HG02885 (cell line): ENCODE data around the gene SAMD4A.

Source experiments
- ATAC-seq: cut with Tn5 transposase; IDR thresholded peaks from one replicate; pipeline ENCODE4 v1.9.1; 2021; ENCODE audit warnings: mild to moderate bottlenecking; ENCODE audit not compliant: unreplicated experiment, poor library complexity

Gene SAMD4A

DNA sequence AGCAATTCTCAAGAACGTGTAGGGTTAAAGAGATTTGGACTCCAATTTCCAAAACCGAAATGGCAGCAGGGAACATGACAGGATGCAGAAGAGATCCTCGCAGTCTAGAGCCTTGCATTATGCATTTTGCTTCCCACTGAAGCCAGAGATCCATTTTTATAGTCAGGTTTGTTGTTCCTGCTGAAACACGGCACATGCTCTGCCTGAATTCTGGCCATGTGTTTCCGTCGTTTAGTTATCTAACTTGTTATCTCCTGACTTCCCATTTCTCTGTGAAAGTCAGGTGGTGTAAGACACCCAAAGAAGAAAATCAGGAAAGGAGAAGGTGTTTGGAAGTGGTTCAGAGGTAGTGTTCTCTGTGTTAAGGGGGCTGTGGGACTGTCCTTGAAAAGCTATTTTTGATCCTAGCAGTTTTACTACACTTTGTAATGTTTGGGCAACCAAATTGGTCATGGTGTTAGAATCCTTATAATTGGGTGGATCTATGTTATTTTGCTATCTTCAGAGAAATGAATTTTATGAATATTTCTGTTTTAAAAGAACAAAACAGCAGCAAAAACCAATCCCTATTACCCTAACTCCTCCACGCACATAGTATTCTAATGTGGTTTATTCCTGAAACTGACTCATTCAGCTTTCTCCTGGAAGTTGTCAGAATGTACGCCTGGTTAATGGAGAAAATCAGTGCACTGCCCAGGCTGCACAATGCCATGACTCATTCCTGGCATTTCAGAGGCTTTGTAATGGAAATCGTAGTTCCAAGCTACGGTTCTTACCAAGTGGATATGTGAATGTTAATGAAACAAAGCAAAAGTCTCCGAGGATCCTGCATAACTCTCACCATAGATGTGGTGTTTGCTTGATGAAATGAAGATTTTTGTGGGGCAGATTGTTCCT lies 110.1 kb downstream of the SAMD4A start:
- ATAC-seq, result no peak

DNA sequence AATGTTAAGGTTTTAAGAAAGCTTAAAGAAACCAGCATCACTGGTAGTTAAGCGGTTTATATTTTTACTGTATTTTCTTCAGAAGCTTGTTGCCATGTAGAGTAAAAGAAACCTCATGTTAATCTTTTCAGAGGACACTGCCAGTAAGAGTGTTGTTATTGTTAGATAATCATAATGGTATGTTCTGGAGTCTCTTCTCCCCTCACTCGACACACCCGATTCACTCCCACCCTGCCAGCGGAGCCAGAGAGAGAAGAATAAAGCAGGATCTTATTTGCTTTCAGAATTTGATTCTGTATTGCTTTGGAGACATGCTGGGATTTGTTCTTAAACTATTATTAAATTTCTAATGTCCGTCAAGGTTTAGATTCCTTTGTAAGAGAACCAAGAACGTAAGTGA lies 113.7 kb downstream of the SAMD4A start:
- ATAC-seq, result no peak

- ATAC-seq, result no peak
Measured at GRCh38 chr14:54681811-54682261, 114.9 kb downstream of the SAMD4A start.

GRCh38 chr14:54682578-54682977 lies 115.7 kb downstream of the SAMD4A start:
- no peak for ATAC-seq

DNA sequence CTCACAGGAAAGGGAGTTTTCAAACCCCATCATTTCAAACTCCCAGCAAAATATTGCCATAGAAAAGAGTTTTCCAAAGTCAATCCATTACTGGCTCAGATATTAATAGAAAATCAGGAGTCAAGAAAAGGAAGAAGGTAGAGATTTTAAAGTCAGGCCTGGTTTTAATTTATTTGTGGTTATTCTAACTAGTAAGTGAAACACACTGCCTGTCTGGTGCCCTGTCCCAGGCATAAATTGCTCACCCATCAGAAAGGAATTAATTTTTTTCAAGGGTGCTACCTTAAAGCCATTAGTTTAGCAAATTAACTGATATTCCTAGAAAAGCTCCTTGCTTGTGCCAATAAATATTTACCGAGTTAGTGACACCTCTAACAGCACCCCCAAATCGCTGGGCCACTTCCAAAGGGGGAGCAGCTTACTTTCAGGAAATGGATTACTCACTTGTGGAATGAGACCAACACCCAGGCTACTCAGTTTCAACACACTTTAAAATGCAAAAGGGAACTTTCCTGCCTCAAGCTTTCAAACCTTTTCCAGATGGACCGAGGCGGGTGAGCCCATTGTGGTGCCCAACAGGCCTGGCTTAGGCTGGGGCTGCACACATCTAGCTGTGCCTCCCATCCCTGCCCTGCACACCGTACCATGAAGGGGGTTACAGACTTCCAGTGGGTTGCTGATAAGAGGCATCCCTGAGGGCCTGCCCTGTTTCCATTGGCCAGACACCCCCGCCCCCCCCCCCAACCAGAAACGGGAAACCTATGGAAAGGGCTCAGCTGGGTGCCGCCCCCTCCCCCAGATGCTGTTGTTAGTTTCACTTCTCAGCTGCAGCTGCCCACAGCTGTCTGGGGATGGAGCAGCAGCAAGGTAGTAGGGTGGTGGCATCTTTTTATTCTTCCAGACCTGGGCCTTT lies 117.2 kb downstream of the SAMD4A start:
- ATAC-seq, result no peak

DNA sequence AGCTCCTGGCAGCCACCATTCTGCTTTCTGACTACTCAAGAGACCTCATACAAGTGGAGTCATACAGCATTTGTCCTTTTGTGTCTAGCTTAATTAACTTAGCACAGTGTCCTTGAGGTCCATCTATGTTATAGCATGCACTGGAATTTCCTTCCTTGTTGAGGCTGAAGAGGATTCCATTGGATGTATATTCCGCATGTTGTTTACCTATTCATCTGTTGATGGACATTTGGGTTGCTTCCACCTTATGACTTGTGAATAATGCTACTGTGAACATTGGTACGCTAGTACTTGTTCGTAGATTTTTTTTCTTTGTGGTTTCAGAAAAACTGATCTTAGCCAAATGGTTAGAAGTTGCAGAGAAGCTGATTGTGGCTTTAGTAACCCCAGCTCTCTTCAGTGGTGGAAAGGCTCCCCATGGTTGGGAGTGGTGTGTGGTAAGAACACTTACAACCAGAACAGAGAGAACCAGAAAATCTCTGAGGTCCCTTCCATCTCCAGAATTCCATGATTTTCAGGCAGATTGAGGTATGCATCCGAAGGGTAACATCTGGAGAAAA lies 118.4 kb downstream of the SAMD4A start:
- ATAC-seq, result no peak

GRCh38 chr14:54686219-54686870 lies 119.4 kb downstream of the SAMD4A start:
- no peak for ATAC-seq

DNA sequence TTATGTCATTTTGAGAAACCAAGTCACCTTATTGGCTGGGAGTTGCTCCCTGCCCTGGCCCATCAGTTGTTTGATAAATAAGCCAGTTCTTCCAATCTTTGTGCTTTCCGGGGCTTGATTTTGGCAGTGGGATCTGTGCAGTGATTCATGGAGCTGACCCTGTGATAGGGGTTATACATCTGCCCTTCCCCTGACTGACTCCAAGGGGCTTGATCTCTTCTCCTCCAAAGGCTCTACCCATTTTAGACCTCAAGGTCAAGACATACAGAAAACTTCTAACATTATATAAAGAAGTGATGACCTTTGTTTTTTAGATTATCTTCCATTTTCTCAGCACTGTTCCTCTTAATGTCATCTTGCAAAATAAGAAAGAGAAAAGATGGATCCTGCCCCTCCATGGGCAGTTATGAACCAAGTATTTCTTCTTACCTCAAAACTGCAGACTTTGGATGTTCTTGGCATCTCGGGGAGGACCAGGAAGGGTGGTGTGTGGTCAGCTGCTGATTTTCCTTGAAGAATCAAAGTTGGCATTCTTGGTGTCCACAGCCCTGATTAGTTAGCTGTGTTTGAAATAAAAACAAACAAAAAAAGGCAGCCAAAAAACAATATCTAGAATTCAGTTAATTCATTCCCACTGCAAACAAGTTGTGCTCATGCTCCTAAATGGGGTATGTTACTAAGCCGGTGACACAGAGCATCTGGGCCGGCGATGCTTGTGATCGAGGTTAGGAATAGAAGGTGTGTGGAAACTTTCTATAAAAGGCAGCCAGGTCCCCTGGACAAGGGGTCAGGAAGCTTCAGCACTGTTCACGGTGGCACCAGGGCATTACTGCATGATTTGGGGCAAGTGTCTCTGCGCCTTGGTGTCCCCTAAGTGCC lies 120.2 kb downstream of the SAMD4A start:
- ATAC-seq, result no peak

DNA sequence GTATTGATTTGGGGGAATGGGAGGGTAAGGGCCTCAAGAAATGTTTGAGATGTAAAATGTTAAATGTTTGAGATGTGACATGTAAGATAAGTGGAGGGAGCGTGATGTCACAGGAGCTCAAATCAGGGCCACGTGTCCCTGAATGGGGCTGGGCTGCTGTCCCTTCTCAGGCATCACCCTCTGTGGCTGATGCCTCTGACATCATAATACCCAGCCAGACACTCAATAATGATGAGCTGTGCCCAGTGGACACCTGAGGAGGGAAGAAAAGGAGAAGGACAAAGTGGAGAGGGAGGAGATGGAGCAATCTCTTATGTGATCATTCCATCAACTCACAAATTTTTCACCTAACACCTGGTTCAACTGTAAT lies 120.8 kb downstream of the SAMD4A start:
- no peak for ATAC-seq

DNA sequence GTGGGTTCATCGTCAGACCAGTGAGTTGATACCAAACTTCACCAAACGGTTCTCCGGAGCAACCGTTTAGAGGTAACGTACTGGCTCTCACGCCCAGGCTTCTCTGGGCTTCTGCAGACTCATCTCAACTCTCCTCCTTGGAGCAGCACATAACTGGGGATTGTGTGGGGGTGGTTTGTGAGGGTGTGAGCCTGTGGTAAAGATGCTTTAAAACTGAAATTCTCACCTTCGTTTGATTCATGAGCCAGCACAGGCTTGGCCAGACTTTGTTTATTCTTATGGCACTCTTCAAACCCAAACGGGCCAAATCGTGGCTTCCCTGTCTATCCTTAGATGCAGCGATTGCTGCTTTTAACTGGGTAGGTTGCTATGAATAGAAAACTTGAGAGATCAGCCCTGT lies 121.3 kb downstream of the SAMD4A start:
- peak; percentile 58 for ATAC-seq

- ATAC-seq, result no peak
Measured at GRCh38 chr14:54689928-54690327, 123.0 kb downstream of the SAMD4A start.

GRCh38 chr14:54690887-54691286 lies 124.0 kb downstream of the SAMD4A start:
- ATAC-seq, result no peak

- ATAC-seq, result no peak
Measured at GRCh38 chr14:54691525-54692283, 124.8 kb downstream of the SAMD4A start.

- ATAC-seq, result no peak
Measured at GRCh38 chr14:54692284-54692772, 125.4 kb downstream of the SAMD4A start.

- ATAC-seq, result no peak
Measured at GRCh38 chr14:54693761-54694160, 126.8 kb downstream of the SAMD4A start.

DNA sequence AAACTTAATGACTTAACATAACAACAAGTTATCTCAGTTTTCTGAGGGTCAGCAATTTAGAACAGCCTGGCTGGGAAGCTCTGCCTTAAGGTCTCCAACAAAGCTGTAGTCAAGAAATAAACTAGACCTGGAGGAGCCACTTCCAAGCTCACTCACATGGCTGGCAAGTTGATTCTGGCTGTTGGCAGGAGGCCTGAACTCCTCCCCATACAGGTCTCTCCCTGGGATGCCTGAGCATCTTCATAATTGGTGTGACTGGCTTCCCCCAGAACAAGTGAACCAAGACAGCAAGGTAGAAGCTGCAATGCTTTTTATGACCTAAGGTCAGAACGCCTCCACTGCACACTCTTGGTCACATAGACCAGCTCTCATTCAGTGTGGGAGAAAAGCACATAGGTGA lies 128.3 kb downstream of the SAMD4A start:
- no peak for ATAC-seq

GRCh38 chr14:54697001-54697400 lies 130.1 kb downstream of the SAMD4A start:
- ATAC-seq, result no peak

DNA sequence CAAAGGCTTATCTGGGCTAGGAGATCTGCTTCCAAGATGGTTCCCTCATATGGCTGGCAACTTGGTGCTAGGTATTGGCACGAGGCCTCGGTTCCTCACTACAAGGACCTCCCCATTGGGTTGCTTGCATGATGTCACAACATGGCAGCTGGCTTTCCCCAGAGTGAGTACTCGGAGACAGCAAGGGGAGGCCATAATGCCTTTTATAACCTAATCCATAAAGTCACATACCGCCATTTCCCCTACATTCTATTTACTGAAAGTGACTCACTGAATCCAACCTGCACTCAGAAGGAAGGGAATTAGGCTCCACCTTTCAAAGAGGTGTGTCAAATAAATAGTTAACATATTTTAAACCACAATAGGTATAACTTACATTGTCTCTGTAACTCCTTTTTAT lies 130.9 kb downstream of the SAMD4A start:
- no peak for ATAC-seq

- ATAC-seq, result no peak
Measured at GRCh38 chr14:54698501-54698900, 131.6 kb downstream of the SAMD4A start.
